SU-DHL-6 (cell line): ENCODE results near the gene RAPGEF4.

Source experiments
- H2AFZ ChIP-seq: fragments of 200-600 bp; sonication (generic); 2 replicates; pipeline ENCODE4 v1.6.1; 2014; ENCODE audit warnings: low read depth, mild to moderate bottlenecking, moderate library complexity, mixed read lengths, antibody characterized with exemption, low read length; ENCODE audit not compliant: severe bottlenecking
- H3F3A ChIP-seq: fragments of 200-600 bp; shearing (Covaris generic); 2 replicates; pipeline ENCODE4 v1.6.0; 2016; ENCODE audit warnings: antibody characterized with exemption, mild to moderate bottlenecking; ENCODE audit not compliant: insufficient read depth
- H3K27ac ChIP-seq: fragments of 200-600 bp; sonication (generic); 2 replicates; pipeline ENCODE4 v1.5.1; 2016; ENCODE audit warnings: low read depth, mild to moderate bottlenecking, low read length, moderate library complexity, mixed read lengths
- H3K27me3 ChIP-seq: fragments of 200-600 bp; sonication (generic), shearing (Covaris generic); 2 replicates; pipeline ENCODE4 v1.6.0; 2014; ENCODE audit warnings: mild to moderate bottlenecking, low read length
- H3K36me3 ChIP-seq: fragments of 200-600 bp; sonication (generic); 2 replicates; pipeline ENCODE4 v1.6.1; 2014; ENCODE audit warnings: mild to moderate bottlenecking, low read length, mixed read lengths
- H3K4me2 ChIP-seq: fragments of 300-600, 200-600 bp; shearing (Covaris generic), sonication (generic); 2 replicates; pipeline ENCODE4 v1.6.0; 2014; ENCODE audit warnings: low read length, low read depth, mild to moderate bottlenecking; ENCODE audit not compliant: poor library complexity, severe bottlenecking
- H3K4me3 ChIP-seq: fragments of 200-600 bp; sonication (generic); 2 replicates; pipeline ENCODE4 v1.5.1; 2014; ENCODE audit warnings: antibody characterized with exemption, low read length, mild to moderate bottlenecking, mixed read lengths; ENCODE audit not compliant: insufficient read depth, poor library complexity, severe bottlenecking
- H3K79me2 ChIP-seq: fragments of 200-600 bp; sonication (generic); 2 replicates; pipeline ENCODE4 v1.6.1; 2014; ENCODE audit warnings: mild to moderate bottlenecking, low read length, moderate library complexity; ENCODE audit not compliant: insufficient read depth
- H3K9ac ChIP-seq: fragments of 200-600 bp; sonication (generic); 2 replicates; pipeline ENCODE4 v1.7.0; 2014; ENCODE audit warnings: mild to moderate bottlenecking, low read length
- H3K9me2 ChIP-seq: fragments of 200-600 bp; sonication (generic); replicated peaks from 2 replicates; pipeline ENCODE4 v1.6.1; 2014; ENCODE audit warnings: low read length; ENCODE audit not compliant: insufficient read depth
- H3K9me3 ChIP-seq: fragments of 200-600 bp; sonication (generic); 2 replicates; pipeline ENCODE4 v1.6.1; 2014; ENCODE audit warnings: low read length, mixed read lengths; ENCODE audit not compliant: insufficient read depth
- H4K20me1 ChIP-seq: fragments of 200-600 bp; sonication (generic); 2 replicates; pipeline ENCODE4 v1.6.1; 2014; ENCODE audit warnings: low read depth, mild to moderate bottlenecking, antibody characterized with exemption, low read length, moderate library complexity, mixed read lengths
- EZH2phosphoT487 ChIP-seq: fragments of 200-600 bp; sonication (generic), shearing (Covaris generic); conservative IDR thresholded peaks from 2 replicates; pipeline ENCODE4 v1.6.1; 2018; ENCODE audit warnings: mild to moderate bottlenecking, antibody characterized with exemption, low read length, moderate library complexity, mixed read lengths
- TF ChIP-seq, protein P1 (sequence below): fragments of 200-600 bp; sonication (generic); IDR thresholded peaks from one replicate; pipeline ENCODE4 v1.5.1; 2017; ENCODE audit warnings: antibody characterized with exemption, mild to moderate bottlenecking, low read length, moderate library complexity; ENCODE audit not compliant: insufficient read depth, poor library complexity, severe bottlenecking

RAPGEF4 gene

DNA sequence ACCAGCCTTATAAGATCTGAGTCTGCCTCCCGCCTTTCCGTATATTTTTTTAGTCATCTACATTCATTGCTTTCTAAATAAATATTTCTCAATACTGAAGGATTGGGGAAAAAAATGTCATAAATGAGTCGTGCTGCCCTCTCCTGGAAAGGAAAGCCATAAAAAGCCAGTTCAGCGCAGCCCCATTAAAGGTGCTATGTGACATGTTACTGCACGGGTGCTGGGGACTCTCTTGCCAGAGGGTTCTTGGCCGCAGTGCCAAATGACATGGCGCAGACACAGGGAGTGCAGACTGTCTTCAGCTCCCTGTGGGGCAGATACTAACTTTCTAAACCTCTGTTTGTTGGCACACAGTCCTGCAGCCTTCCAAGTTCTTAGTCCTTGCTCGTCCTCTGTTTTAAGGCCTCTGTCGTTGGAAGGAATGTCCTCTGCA is 286.3 kb downstream of the RAPGEF4 start:
- Histone ChIP-seq H3K4me2 (no peak overlapping the region), H2AFZ (no peak overlapping the region), H3K9me2 (no peaks in the 10 kb centered on the region)

DNA sequence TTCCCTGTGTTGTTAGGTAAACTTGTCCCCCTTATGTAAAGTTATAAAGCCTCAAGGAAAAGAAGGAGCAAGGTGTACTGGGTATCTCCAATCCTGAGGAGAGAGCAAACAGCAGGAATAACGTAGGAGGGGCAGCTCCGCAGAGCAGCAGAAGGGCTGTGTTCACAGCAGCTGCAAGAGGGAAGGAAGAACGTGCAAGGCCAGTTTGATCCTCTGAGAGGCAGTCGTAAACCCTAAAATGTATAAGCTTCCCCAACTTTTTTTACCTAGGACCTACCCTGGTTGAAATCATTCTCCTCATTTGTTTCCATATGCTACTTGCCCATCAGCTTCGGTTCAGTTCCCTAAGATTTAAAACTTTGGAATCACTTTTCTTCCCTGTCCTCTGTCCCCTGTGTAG is 288.1 kb downstream of the RAPGEF4 start:
- Histone ChIP-seq H3K4me2 (no peak overlapping the region), H2AFZ (no peak overlapping the region), H3F3A (no peaks in the 10 kb centered on the region), H3K4me3 (no peak overlapping the region), H3K36me3 (no peaks in the 10 kb centered on the region), H3K27me3 (no peaks in the 10 kb centered on the region), H4K20me1 (no peaks in the 10 kb centered on the region), H3K9ac (no peak overlapping the region), H3K9me2 (no peaks in the 10 kb centered on the region), H3K9me3 (no peaks in the 10 kb centered on the region), H3K27ac (no peak overlapping the region), H3K79me2 (no peaks in the 10 kb centered on the region)
- TF ChIP-seq, protein P1, sequence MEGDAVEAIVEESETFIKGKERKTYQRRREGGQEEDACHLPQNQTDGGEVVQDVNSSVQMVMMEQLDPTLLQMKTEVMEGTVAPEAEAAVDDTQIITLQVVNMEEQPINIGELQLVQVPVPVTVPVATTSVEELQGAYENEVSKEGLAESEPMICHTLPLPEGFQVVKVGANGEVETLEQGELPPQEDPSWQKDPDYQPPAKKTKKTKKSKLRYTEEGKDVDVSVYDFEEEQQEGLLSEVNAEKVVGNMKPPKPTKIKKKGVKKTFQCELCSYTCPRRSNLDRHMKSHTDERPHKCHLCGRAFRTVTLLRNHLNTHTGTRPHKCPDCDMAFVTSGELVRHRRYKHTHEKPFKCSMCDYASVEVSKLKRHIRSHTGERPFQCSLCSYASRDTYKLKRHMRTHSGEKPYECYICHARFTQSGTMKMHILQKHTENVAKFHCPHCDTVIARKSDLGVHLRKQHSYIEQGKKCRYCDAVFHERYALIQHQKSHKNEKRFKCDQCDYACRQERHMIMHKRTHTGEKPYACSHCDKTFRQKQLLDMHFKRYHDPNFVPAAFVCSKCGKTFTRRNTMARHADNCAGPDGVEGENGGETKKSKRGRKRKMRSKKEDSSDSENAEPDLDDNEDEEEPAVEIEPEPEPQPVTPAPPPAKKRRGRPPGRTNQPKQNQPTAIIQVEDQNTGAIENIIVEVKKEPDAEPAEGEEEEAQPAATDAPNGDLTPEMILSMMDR, result no peak
- TF ChIP-seq EZH2phosphoT487, result no peak

More for the DNA sequence above, 286.3 kb downstream of the RAPGEF4 start:
- Histone ChIP-seq H3K9me3 (no peaks in the 10 kb centered on the region), H4K20me1 (no peaks in the 10 kb centered on the region), H3K27me3 (no peaks in the 10 kb centered on the region), H3K9ac (no peak overlapping the region), H3K36me3 (no peaks in the 10 kb centered on the region), H3K4me3 (no peak overlapping the region), H3K27ac (no peak overlapping the region), H3F3A (no peaks in the 10 kb centered on the region), H3K79me2 (no peaks in the 10 kb centered on the region)
- no peak for TF ChIP-seq EZH2phosphoT487
- TF ChIP-seq, protein P1, result no peak

DNA sequence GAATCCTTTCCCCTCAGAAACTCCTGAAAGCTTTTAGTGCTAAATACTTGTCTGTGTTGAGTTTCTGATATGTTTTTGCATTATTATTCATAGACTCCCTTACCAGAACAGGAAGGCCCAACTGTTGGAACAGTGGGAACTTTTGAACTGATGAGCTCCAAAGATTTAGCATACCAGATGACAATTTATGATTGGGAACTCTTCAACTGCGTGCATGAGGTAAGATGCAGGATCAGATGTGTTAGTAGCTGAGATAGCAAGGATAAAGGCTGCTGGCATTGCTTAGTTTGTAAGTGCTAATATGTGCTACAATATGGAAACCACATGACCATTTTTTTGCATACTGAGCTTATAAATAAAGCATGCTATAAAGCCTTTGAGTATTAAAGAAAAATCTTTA is 290.8 kb downstream of the RAPGEF4 start:
- H3K27me3 ChIP-seq, result no peaks in the 10 kb centered on the region
- H4K20me1 ChIP-seq, result no peaks in the 10 kb centered on the region
- no peak overlapping the region for H3K27ac ChIP-seq
- H3K79me2 ChIP-seq, result no peaks in the 10 kb centered on the region
- H3K4me3 ChIP-seq, result no peak overlapping the region
- no peak overlapping the region for H3K4me2 ChIP-seq
- H3K36me3 ChIP-seq, result no peaks in the 10 kb centered on the region
- TF ChIP-seq, protein P1, result no peak
- TF ChIP-seq EZH2phosphoT487, result no peak
- no peaks in the 10 kb centered on the region for H3K9me2 ChIP-seq
- no peak overlapping the region for H3K9ac ChIP-seq
- no peak overlapping the region for H2AFZ ChIP-seq
- no peaks in the 10 kb centered on the region for H3F3A ChIP-seq
- H3K9me3 ChIP-seq, result no peaks in the 10 kb centered on the region
